ENCODE data around the gene COPZ1. TPM values are rescaled to one million over a fixed set of nuclear protein-coding genes. Genes with fewer than 3 reads are reported as not detected.

The COPZ1 gene
- total and polyA plus RNA-seq, 9 of the 15 experiments (the other 6 are each of a cell fraction or from before 2014, with no cell fraction given), result 137 to 487 (median 233) TPM

GRCh38 chr12:54360717-54361456 lies 36.0 kb downstream of the COPZ1 start (continued):
- TF ChIP-seq SAFB2 (IDR thresholded peaks at IDR 0.05; ENCODE audit: borderline replicate concordance, low read depth, low read length, severe bottlenecking), result no peak
- no peak for TF ChIP-seq CBFA2T2 (conservative IDR thresholded peaks at IDR 0.05)
- TF ChIP-seq POLR3G (IDR thresholded peaks at IDR 0.05; ENCODE audit: extremely low read depth, insufficient read length, insufficient replicate concordance), result no peak
- TF ChIP-seq KLF16 (IDR thresholded peaks at IDR 0.05), result peak; percentile 66
- TF ChIP-seq SPI1 (IDR thresholded peaks at IDR 0.05; ENCODE audit: borderline replicate concordance, low read depth, low read length), result no peak
- TF ChIP-seq ZNF143 (CRISPR knock-in tag; IDR thresholded peaks at IDR 0.05), result no peak
- TF ChIP-seq PPARD (CRISPR knock-in tag; IDR thresholded peaks at IDR 0.05), result no peak
- TF ChIP-seq ID3 (CRISPR knock-in tag; IDR thresholded peaks at IDR 0.05), result no peak
- no peak for TF ChIP-seq ID3 (tag; IDR thresholded peaks at IDR 0.05)
- TF ChIP-seq ARID3A (IDR thresholded peaks at IDR 0.05; ENCODE audit: borderline replicate concordance, low read depth, low read length), result no peak
- TF ChIP-seq ZNF280A (IDR thresholded peaks at IDR 0.05; ENCODE audit: low read depth, partially characterized antibody), result no peak
- TF ChIP-seq ETV1 (tag; conservative IDR thresholded peaks at IDR 0.05; ENCODE audit: low read depth), result no peak
- no peak for TF ChIP-seq GATA2 (CRISPR knock-in tag; IDR thresholded peaks at IDR 0.05)
- TF ChIP-seq AFF4 (CRISPR knock-in tag; IDR thresholded peaks at IDR 0.05), result no peak
- no peak for TF ChIP-seq KHSRP (IDR thresholded peaks at IDR 0.05)
- no peak for TF ChIP-seq ZBTB8A (IDR thresholded peaks at IDR 0.05; ENCODE audit: partially characterized antibody)
- no peak for TF ChIP-seq SREBF2 (CRISPR knock-in tag; IDR thresholded peaks at IDR 0.05)
- no peak for TF ChIP-seq ZNF134 (CRISPR knock-in tag; conservative IDR thresholded peaks at IDR 0.05)
- TF ChIP-seq E2F5 (CRISPR knock-in tag; IDR thresholded peaks at IDR 0.05), result no peak
- TF ChIP-seq MAX (CRISPR knock-in tag; IDR thresholded peaks at IDR 0.05), result no peak
